Loucy (cell line): Measurements from ENCODE around the gene ACP4.

ENCODE experiments used
- CTCF ChIP-seq: fragments of 200-600 bp; sonication (generic); conservative IDR thresholded peaks from 2 replicates; pipeline ENCODE4 v1.5.1; 2014; ENCODE audit warnings: mild to moderate bottlenecking, antibody characterized with exemption, low read length
- EZH2phosphoT487 ChIP-seq: fragments of 200-600 bp; IDR thresholded peaks from 2 replicates; pipeline ENCODE4 v1.6.1; 2018; ENCODE audit warnings: antibody characterized with exemption, mild to moderate bottlenecking, moderate library complexity, borderline replicate concordance

DNA sequence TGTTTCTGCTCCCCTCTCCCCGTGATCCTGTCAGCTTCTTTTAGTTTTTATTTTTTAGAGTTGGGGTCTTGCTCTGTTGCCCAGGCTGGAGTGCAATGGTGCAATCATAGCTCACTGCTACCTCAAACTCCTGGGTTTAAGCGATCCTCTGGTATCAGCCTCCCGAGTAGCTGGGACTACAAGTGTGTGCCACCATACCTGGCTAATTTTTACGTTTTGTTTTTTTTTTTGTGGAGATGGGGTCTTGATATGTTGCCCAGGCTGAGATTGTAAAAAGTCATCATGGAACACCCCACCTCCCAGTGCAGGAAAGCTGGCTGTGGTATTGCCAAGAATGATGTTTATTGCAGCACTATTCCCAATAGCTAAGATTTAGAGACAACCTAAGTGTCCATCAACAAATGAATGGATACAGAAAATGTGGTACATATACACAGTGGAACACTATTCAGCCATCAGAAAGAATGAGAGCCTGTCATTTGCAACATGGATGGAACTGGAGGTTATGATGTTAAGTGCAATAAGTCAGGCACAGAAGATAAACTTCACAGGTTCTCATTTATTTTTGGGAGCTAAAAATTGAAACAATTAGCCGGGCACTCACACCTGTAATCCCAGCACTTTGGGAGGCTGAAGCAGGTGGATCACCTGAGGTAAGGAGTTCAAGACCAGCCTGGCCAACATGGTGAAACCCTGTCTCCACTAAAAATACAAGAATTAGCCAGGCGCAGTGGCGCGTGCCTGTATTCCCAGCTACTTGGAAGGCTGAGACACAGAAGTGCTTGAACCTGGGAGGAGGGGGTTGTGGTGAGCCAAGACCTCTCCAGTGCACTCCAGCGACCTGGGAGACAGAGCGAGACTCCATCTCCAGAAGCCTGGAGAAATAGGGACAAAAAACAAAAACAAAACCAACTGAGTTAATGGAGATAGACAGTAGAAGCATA is 49.8 kb downstream of the ACP4 start:
- TF ChIP-seq CTCF = no peak
- TF ChIP-seq EZH2phosphoT487 = no peak
